Myocyte (in vitro differentiated cells): Measurements from ENCODE around the gene KREMEN1. TPM values are rescaled to one million over a fixed set of nuclear protein-coding genes. Genes with fewer than 3 reads are reported as not detected.
"Not testable (repeated sequence)": the region's sequence is repeated elsewhere in the genome, so short reads cannot be mapped to it uniquely, and the experiment has no call there.

Source experiments
- DNase-seq: peaks from one replicate; pipeline ENCODE4 v3.0.0-alpha.2; 2012; ENCODE audit warnings: low read depth
- total RNA-seq: library from RNA; depleted of rRNA; stranded (reverse); fragments of >200 nt; gene quantifications from 2 replicates; pipeline ENCODE4 v1.2.3, GENCODE V29; 2014

The KREMEN1 gene
- total RNA-seq, 1 donor from 2014 or later, result 84.1 TPM

GRCh38 chr22:29102300-29102699 lies 29.5 kb downstream of the KREMEN1 start:
- no peak for DNase-seq

GRCh38 chr22:29103121-29103520 lies 30.3 kb downstream of the KREMEN1 start:
- no peak for DNase-seq

- DNase-seq, result no peak
Measured at GRCh38 chr22:29105468-29105867, 32.6 kb downstream of the KREMEN1 start.

- DNase-seq, result peak; percentile 44
Measured at GRCh38 chr22:29106839-29107238, 34.0 kb downstream of the KREMEN1 start.

- no peak for DNase-seq
Measured at GRCh38 chr22:29108137-29108536, 35.3 kb downstream of the KREMEN1 start.

GRCh38 chr22:29109822-29110221 lies 37.0 kb downstream of the KREMEN1 start:
- DNase-seq, result no peak

GRCh38 chr22:29110946-29111345 lies 38.1 kb downstream of the KREMEN1 start:
- no peak for DNase-seq

GRCh38 chr22:29112121-29112520 lies 39.3 kb downstream of the KREMEN1 start:
- DNase-seq, result no peak

- no peak for DNase-seq
Measured at GRCh38 chr22:29112681-29113080, 39.8 kb downstream of the KREMEN1 start.

- no peak for DNase-seq
Measured at GRCh38 chr22:29113319-29113718, 40.5 kb downstream of the KREMEN1 start.

GRCh38 chr22:29114392-29114791 lies 41.6 kb downstream of the KREMEN1 start:
- no peak for DNase-seq

- peak; percentile 60 for DNase-seq
Measured at GRCh38 chr22:29115682-29116288, 43.0 kb downstream of the KREMEN1 start.

GRCh38 chr22:29116397-29117123 lies 43.7 kb downstream of the KREMEN1 start:
- DNase-seq, result no peak

- no peak for DNase-seq
Measured at GRCh38 chr22:29117799-29118477, 45.1 kb downstream of the KREMEN1 start.

- DNase-seq, result not testable (repeated sequence)
Measured at GRCh38 chr22:29120098-29120912, 47.5 kb downstream of the KREMEN1 start.

- no peak for DNase-seq
Measured at GRCh38 chr22:29121124-29121523, 48.3 kb downstream of the KREMEN1 start.

- DNase-seq, result no peak
Measured at GRCh38 chr22:29122041-29122440, 49.2 kb downstream of the KREMEN1 start.

- DNase-seq, result no peak
Measured at GRCh38 chr22:29124777-29125442, 52.1 kb downstream of the KREMEN1 start.

- DNase-seq, result no peak
Measured at GRCh38 chr22:29125443-29125778, 52.6 kb downstream of the KREMEN1 start.

GRCh38 chr22:29125844-29126243 lies 53.0 kb downstream of the KREMEN1 start:
- DNase-seq, result no peak
